ENCODE measurements around the gene TRIM43.
"Not testable (repeated sequence)": the region's sequence is repeated elsewhere in the genome, so short reads cannot be mapped to it uniquely, and the experiment has no call there.

The TRIM43 gene

GRCh38 chr2:95641289-95641575 lies 49.4 kb downstream of the TRIM43 start:
- DNase-seq (ENCODE audit: low read depth, low spot score) = not testable (repeated sequence)

DNA sequence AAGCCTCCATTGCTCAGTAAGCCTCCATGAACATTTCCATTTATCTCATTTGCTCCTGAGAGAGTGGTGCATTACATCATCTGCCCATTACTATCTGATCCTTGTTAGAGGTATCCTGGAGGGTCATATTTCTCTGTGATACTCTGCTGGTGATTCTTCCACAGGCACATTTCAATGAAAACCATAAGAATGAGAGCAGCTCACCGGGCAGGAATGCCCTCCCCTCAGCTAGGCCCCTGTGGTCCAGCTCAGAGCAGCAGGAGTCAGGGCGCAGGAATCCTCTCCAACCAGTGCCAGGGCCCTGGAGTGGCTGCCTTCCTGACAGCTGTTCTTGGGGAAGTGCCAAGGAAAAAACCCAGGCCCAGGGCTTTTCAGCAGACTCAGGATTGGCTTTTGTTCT lies 50.0 kb downstream of the TRIM43 start:
- not testable (repeated sequence) for DNase-seq (ENCODE audit: low read depth, low spot score)

GRCh38 chr2:95642360-95642759 lies 50.6 kb downstream of the TRIM43 start:
- DNase-seq (ENCODE audit: low read depth, low spot score) = not testable (repeated sequence)

- not testable (repeated sequence) for DNase-seq (ENCODE audit: low read depth, low spot score)
These were observed 51.1 kb downstream of the TRIM43 start for GRCh38 chr2:95642951-95643350.

GRCh38 chr2:95645312-95645711 lies 53.5 kb downstream of the TRIM43 start:
- DNase-seq (ENCODE audit: low read depth, low spot score) = not testable (repeated sequence)

DNA sequence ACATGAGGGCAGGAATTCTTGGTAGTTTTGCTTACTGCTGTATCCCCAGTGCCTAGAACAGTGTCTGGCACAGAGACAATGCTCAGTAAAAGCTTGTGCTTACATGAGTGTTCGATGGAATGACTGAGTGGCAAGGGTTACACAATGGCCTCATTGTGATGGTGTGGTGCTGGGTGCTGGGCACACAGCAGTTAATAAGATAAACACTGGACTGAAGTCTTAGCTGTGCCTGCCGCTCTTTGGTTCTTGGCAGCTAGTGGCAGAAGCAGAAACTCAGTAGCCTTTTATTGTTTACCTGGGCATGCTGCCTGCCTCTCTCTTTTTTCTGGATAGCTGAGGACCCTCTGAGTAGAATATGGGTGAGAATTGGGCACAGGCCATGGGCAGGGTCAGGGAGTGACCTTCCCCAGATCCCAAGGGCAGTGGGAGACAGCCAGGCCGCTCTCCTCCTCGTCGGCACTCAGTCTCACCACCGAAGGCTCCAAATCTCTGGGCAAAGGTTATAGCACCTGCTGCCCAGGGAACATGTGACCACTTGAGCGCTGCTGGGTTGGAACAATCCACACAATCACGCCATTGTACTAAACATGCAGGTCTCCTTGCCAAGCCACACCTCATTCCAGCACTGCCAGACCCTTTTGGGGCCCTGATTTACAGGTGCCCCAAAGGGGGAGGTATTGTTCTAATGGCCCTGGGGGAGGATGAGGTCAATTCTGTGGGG lies 54.6 kb downstream of the TRIM43 start:
- not testable (repeated sequence) for DNase-seq (ENCODE audit: low read depth, low spot score)

DNA sequence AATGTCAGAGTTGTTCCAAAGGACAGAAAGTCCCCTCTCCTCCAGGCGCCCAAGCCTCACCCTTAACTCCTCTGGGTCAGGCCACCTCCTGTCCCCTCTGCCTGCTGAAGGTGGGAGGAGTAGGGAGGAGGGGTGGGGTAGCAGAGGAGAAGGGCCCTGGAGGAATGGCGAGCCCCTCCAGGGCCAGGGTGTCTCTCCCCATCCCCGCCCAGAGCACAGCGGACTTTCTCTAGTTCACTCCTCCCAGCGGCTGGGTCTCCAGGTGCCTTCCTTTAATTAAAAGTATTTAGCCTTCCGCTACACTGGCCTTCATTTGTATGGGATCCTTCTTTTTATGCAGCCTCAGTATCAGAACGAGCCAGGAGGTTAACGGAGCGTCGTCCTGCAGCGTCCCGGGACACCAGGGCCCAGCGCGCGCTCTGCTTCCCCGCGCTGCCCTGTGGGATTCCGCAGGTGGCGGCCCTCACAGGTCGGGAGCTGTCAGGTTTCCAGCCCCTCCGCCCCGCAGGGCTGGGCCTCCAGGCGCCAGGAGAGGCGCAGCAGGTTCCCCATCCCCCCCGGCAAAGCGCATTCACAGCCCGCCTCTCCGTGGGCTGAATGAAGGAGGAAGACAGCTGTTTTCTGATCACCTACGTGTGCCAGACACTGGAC lies 57.2 kb downstream of the TRIM43 start:
- DNase-seq (ENCODE audit: low read depth, low spot score) = not testable (repeated sequence)
